ENCODE results near the gene CD81. TPM values are rescaled to one million over a fixed set of nuclear protein-coding genes. Genes with fewer than 3 reads are reported as not detected.

CD81 gene, protein sequence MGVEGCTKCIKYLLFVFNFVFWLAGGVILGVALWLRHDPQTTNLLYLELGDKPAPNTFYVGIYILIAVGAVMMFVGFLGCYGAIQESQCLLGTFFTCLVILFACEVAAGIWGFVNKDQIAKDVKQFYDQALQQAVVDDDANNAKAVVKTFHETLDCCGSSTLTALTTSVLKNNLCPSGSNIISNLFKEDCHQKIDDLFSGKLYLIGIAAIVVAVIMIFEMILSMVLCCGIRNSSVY
- total RNA-seq (2021; ENCODE audit: unreplicated experiment) (296 TPM), Bru-seq, nascent RNA (percentile 73 among the genes with signal in this experiment), BruChase-seq, experiment 1, labeled RNA remaining after a 6-hour chase (percentile 82 among the genes with signal in this experiment), BruChase-seq, experiment 2, labeled RNA remaining after a 2-hour chase (percentile 73 among the genes with signal in this experiment)
- 454 and 578 TPM in 2 replicates for polyA plus RNA-seq (2012)
- long read RNA-seq, transcript CD81-207 (6 exons, 890 nt) = minor isoform, 10 of 300 reads
- long read RNA-seq, transcript CD81-201 (8 exons, 1,520 nt) = major isoform, 243 of 300 reads
- long read RNA-seq, partial matches to known transcripts = 6 of 300 reads
- long read RNA-seq, other reads (novel, unspliced or antisense) = 38 of 300 reads

GRCh38 chr11:2376751-2377451 is at the start of gene CD81:
Gene CD81, plus strand, starts transcription at chr11:2377310. Its CDS starts 240 bp downstream, at chr11:2377550.
- TF ChIP-seq POLR2AphosphoS5 (IDR thresholded peaks at IDR 0.05; ENCODE audit: low read depth, low read length) (peak; percentile 89), SIN3A (IDR thresholded peaks at IDR 0.05; ENCODE audit: low read depth) (no peak), POLR2A (IDR thresholded peaks at IDR 0.05; ENCODE audit: borderline replicate concordance, extremely low read depth, insufficient read depth, insufficient read length) (peak; percentile 59)
- Histone ChIP-seq H3K9me2 (ENCODE audit: insufficient read depth) (no peaks in the 10 kb centered on the region), H3K79me2 (ENCODE audit: insufficient read depth, low read length) (peaks cover 45% of the 10 kb centered on the region), H2AFZ (ENCODE audit: low read depth, low read length, poor library complexity, severe bottlenecking) (no peak within 1 kb of the TSS), H3K27me3 (ENCODE audit: insufficient read depth, low read length) (no peaks in the 10 kb centered on the region), H3K4me3 (replicated peaks in 1 of 2; ENCODE audit: low read depth in 1 of 2, low read length in 2 of 2) (peak within 1 kb of the TSS; percentile 68 to 95), H4K20me1 (ENCODE audit: insufficient read depth) (peaks cover 8% of the 10 kb centered on the region; the same call in 1 of the 2 replicates), H3K27ac (ENCODE audit: low read depth, low read length) (peak within 1 kb of the TSS; percentile 81), H3K4me2 (ENCODE audit: low read length) (peak within 1 kb of the TSS; percentile 98), H3K9ac (ENCODE audit: low read length) (peak within 1 kb of the TSS; percentile 93), H3K36me3 (ENCODE audit: control insufficient read depth in 1 of 2, insufficient read depth in 2 of 2, low read length in 2 of 2) (peaks cover 0 to 18% of the 10 kb centered on the region in 2 experiments; a peak in 1 of 4 replicates), H3K4me1 (ENCODE audit: control insufficient read depth in 1 of 2, insufficient read depth in 2 of 2, low read length in 2 of 2) (peaks cover 7 to 39% of the 10 kb centered on the region in 2 experiments), H3K9me3 (ENCODE audit: control insufficient read depth in 1 of 2, insufficient read depth in 1 of 2, low read depth in 1 of 2, low read length in 2 of 2) (no peaks in the 10 kb centered on the region)
- ATAC-seq (peak; percentile 81), DNase-seq (ENCODE audit: low read depth, low spot score) (no peak)
- no TSS peak for BruUV-seq (replicated peaks)
- CTCF ChIA-PET = interaction anchor here (1.3 to 1.8 kb wide), 4 partner anchors 24 to 516 kb away, joined by 3 to 8 read pairs (median 4); partner anchors contain the start of gene TSSC4
- POLR2A ChIA-PET = interaction anchor here (0.6 to 1.8 kb wide), 11 partner anchors 9 to 1352 kb away, joined by 3 to 14 read pairs (median 3); partner anchors contain the start of gene TSSC4
- RAD21 ChIA-PET (ENCODE audit: low non-redundant PET in 1 of 2, low total read pairs in 2 of 2, uncharacterized antibody in 2 of 2, unreplicated experiment in 2 of 2) = no interaction called here
- intact Hi-C loops (cut with micrococcal nuclease) = no loop called here

GRCh38 chr11:2328021-2328420 is 49.1 kb upstream of the CD81 start:
- POLR2A ChIA-PET = no interaction called here
- RAD21 ChIA-PET (ENCODE audit: low non-redundant PET in 1 of 2, low total read pairs in 2 of 2, uncharacterized antibody in 2 of 2, unreplicated experiment in 2 of 2) = no interaction called here
- CTCF ChIA-PET = no interaction called here

More at GRCh38 chr11:2328021-2328420, 49.1 kb upstream of the CD81 start:
- Histone ChIP-seq H4K20me1 (ENCODE audit: insufficient read depth) (no peaks in the 10 kb centered on the region), H3K9me2 (ENCODE audit: insufficient read depth) (no peaks in the 10 kb centered on the region), H3K27ac (ENCODE audit: low read depth, low read length) (no peak overlapping the region), H3K27me3 (ENCODE audit: insufficient read depth, low read length) (no peaks in the 10 kb centered on the region), H3K4me3 (replicated peaks in 1 of 2; ENCODE audit: low read depth in 1 of 2, low read length in 2 of 2) (no peak overlapping the region), H2AFZ (ENCODE audit: low read depth, low read length, poor library complexity, severe bottlenecking) (no peak overlapping the region), H3K9me3 (ENCODE audit: control insufficient read depth in 1 of 2, insufficient read depth in 1 of 2, low read depth in 1 of 2, low read length in 2 of 2) (peaks cover 0 to 4% of the 10 kb centered on the region in 2 experiments; a peak in 1 of 4 replicates), H3K4me2 (ENCODE audit: low read length) (no peak overlapping the region), H3K9ac (ENCODE audit: low read length) (no peak overlapping the region), H3K79me2 (ENCODE audit: insufficient read depth, low read length) (no peaks in the 10 kb centered on the region), H3K4me1 (ENCODE audit: control insufficient read depth in 1 of 2, insufficient read depth in 2 of 2, low read length in 2 of 2) (peaks cover 0 to 6% of the 10 kb centered on the region in 2 experiments; a peak in 2 of 4 replicates), H3K36me3 (ENCODE audit: control insufficient read depth in 1 of 2, insufficient read depth in 2 of 2, low read length in 2 of 2) (no peaks in the 10 kb centered on the region)
- ATAC-seq = no peak
- TF ChIP-seq EGR1 (IDR thresholded peaks at IDR 0.05; ENCODE audit: low read depth) (no peak), SRF (IDR thresholded peaks at IDR 0.05; ENCODE audit: low read depth) (no peak), ZNF274 (IDR thresholded peaks at IDR 0.05; ENCODE audit: low read depth, low read length) (no peak), SIN3A (IDR thresholded peaks at IDR 0.05; ENCODE audit: low read depth) (no peak), EZH2phosphoT487 (IDR thresholded peaks at IDR 0.05; ENCODE audit: borderline replicate concordance) (no peak), JUND (IDR thresholded peaks at IDR 0.05) (no peak), EZH2 (IDR thresholded peaks at IDR 0.05) (no peak), FOSL1 (IDR thresholded peaks at IDR 0.05; ENCODE audit: low read depth) (no peak), CBX3 (IDR thresholded peaks at IDR 0.05; ENCODE audit: low read depth) (no peak), POLR2AphosphoS5 (IDR thresholded peaks at IDR 0.05; ENCODE audit: low read depth, low read length) (no peak)
- TF ChIP-seq, protein P1, sequence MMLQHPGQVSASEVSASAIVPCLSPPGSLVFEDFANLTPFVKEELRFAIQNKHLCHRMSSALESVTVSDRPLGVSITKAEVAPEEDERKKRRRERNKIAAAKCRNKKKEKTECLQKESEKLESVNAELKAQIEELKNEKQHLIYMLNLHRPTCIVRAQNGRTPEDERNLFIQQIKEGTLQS (IDR thresholded peaks at IDR 0.05) = no peak
- TF ChIP-seq, protein P2, sequence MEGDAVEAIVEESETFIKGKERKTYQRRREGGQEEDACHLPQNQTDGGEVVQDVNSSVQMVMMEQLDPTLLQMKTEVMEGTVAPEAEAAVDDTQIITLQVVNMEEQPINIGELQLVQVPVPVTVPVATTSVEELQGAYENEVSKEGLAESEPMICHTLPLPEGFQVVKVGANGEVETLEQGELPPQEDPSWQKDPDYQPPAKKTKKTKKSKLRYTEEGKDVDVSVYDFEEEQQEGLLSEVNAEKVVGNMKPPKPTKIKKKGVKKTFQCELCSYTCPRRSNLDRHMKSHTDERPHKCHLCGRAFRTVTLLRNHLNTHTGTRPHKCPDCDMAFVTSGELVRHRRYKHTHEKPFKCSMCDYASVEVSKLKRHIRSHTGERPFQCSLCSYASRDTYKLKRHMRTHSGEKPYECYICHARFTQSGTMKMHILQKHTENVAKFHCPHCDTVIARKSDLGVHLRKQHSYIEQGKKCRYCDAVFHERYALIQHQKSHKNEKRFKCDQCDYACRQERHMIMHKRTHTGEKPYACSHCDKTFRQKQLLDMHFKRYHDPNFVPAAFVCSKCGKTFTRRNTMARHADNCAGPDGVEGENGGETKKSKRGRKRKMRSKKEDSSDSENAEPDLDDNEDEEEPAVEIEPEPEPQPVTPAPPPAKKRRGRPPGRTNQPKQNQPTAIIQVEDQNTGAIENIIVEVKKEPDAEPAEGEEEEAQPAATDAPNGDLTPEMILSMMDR (IDR thresholded peaks at IDR 0.05 in 2 of 3, conservative IDR thresholded peaks at IDR 0.05 in 1 of 3; ENCODE audit: borderline replicate concordance in 1 of 3, insufficient read depth in 1 of 3, low read depth in 2 of 3, low read length in 2 of 3) = no peak
- no peak for DNase-seq (ENCODE audit: low read depth, low spot score)
- intact Hi-C loops (cut with micrococcal nuclease) = no loop called here
- BruUV-seq (replicated peaks) = no TSS peak

All from HCT116 (cell line).